Measurements from ENCODE around the gene PIK3R1. TPM values are rescaled to one million over a fixed set of nuclear protein-coding genes. Genes with fewer than 3 reads are reported as not detected.

Gene PIK3R1
- total RNA-seq, 2 donors from 2014 or later = 81.8 to 91.5 TPM

DNA sequence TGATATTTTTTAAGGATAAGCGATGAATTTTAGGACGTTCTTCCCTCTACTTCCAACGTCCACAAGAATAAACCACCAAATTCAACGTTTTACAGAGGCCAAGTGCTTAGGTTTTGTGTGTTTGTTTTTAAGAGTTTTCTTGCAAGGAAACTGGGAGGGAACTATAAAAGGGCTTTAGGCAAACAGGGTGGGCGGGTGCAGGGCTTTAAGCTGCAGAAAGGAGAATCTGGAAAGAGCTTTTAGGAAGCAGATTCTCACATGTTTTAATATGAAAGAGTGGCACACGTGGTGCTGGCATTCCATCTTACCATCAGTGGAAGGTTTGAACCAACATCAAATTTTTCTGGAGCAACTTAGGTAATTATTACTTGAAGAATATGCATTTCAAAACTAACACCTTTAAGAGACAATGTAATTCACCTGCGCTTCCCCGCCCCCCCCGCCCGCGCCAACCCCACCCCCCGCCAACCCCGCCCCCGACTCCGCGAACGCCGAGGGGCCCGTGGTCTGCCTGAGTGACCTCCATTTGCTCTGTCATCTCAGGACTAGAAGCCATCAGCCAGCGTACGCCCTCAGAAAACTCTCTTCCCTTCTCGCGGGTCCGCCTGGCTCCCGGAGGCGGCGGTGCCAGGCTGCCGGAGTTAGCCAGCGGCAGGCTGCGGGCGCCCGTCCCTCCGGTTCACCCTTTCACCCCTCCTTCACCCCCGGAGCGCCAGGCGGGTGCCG is 911 bp upstream of the PIK3R1 start:
- Histone ChIP-seq H3K9me3 (no peaks in the 10 kb centered on the region), H3K4me3 (peak overlapping the region; percentile 96), H3K27me3 (replicated peaks; ENCODE audit: insufficient read depth) (no peaks in the 10 kb centered on the region), H3K27ac (peak overlapping the region; percentile 97 to 98), H3K4me1 (ENCODE audit: control insufficient read depth in 1 of 2, low read depth in 2 of 2) (peaks cover 17 to 26% of the 10 kb centered on the region in 2 donors), H3K36me3 (no peaks in the 10 kb centered on the region)
- DNase-seq (ENCODE audit: low spot score) = no peak
- no peak for ATAC-seq (ENCODE audit: insufficient number of reproducible peaks, low FRiP score, low read depth)
- TF ChIP-seq CTCF (IDR thresholded peaks at IDR 0.05) = no peak

DNA sequence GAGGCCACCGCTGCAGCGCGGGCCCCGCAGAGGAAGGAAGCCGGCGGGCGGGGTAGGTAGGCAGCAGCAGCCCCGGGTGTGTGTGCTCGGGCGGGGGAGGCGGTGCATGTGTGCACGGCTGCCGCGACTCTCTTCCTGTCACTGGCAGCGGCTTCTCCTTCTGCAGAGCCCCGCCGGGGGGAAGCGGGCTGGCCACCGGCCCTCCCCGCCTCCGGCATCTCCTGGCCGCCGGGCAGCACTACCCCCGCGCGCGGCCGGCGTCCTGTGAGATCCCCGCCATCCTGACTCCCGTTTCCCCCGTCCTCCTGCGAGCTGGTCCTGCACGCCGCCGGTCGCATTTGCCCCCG is 315 bp downstream of the PIK3R1 start:
- DNase-seq (ENCODE audit: low spot score) (peak; percentile 28), ATAC-seq (ENCODE audit: insufficient number of reproducible peaks, low FRiP score, low read depth) (peak; percentile 14)
- TF ChIP-seq CTCF (IDR thresholded peaks at IDR 0.05) = no peak
- H3K27ac ChIP-seq = peak overlapping the region; percentile 97 to 98
- H3K27me3 ChIP-seq (replicated peaks; ENCODE audit: insufficient read depth) = no peaks in the 10 kb centered on the region
- H3K4me3 ChIP-seq = peak overlapping the region; percentile 96
- no peaks in the 10 kb centered on the region for H3K9me3 ChIP-seq
- H3K36me3 ChIP-seq = peaks cover 5% of the 10 kb centered on the region
- H3K4me1 ChIP-seq (ENCODE audit: control insufficient read depth in 1 of 2, low read depth in 2 of 2) = peaks cover 26 to 36% of the 10 kb centered on the region in 2 donors

DNA sequence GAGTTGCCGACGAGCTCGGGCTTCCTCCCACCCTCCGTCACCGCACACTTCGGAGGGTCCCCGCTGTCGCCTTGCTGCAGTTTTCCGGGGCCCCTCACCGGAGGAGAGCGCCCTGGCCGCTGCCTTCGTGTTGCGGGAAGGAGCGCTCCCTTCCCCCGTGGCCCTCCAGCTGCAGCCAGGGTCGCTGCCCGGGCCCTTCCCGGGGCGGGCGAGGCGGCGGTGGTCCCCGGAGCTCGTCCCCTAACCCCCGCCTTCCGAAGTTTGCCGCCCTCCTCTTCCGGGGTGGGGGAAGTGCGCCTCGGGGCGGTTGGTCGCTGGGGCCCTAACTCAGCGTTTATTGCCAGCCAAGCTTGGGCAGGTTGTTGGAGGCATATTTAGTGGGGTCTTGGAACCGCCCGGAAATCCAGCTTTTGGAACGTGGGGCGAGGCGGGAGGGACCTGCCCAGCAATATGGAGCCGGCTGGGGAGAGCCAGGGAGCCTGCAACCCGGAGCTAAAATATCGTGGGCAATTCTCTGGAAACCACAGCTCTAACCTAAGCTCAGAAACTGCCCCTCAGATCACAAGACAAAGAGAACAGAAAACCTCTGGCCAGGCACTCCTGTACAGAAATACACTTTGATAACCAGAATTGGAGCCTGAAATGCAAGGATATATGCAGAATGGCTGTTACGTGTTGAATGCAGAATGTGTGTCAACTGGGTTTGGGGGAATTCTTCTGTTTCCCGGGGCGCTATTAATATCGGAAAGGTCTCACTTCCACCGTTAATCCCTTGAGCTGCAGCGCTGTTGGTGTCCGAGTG is 890 bp downstream of the PIK3R1 start:
- H3K27ac ChIP-seq = peak overlapping the region; percentile 97 to 98
- ATAC-seq (ENCODE audit: insufficient number of reproducible peaks, low FRiP score, low read depth) (peak; percentile 23), DNase-seq (ENCODE audit: low spot score) (no peak)
- no peaks in the 10 kb centered on the region for H3K9me3 ChIP-seq
- H3K4me3 ChIP-seq = peak overlapping the region; percentile 96
- no peaks in the 10 kb centered on the region for H3K27me3 ChIP-seq (replicated peaks; ENCODE audit: insufficient read depth)
- no peak for TF ChIP-seq CTCF (IDR thresholded peaks at IDR 0.05)
- H3K4me1 ChIP-seq (ENCODE audit: control insufficient read depth in 1 of 2, low read depth in 2 of 2) = peaks cover 26 to 36% of the 10 kb centered on the region in 2 donors
- peaks cover 5% of the 10 kb centered on the region for H3K36me3 ChIP-seq

GRCh38 chr5:68217047-68217355 is 1.4 kb downstream of the PIK3R1 start:
- DNase-seq (ENCODE audit: low spot score) (no peak), ATAC-seq (ENCODE audit: insufficient number of reproducible peaks, low FRiP score, low read depth) (no peak)
- H3K27ac ChIP-seq = peak overlapping the region; percentile 97 to 98
- peak overlapping the region; percentile 96 for H3K4me3 ChIP-seq
- H3K9me3 ChIP-seq = no peaks in the 10 kb centered on the region
- no peaks in the 10 kb centered on the region for H3K27me3 ChIP-seq (replicated peaks; ENCODE audit: insufficient read depth)
- no peak for TF ChIP-seq CTCF (IDR thresholded peaks at IDR 0.05)
- H3K36me3 ChIP-seq = peaks cover 5% of the 10 kb centered on the region
- peaks cover 26 to 41% of the 10 kb centered on the region in 2 donors for H3K4me1 ChIP-seq (ENCODE audit: control insufficient read depth in 1 of 2, low read depth in 2 of 2)

DNA sequence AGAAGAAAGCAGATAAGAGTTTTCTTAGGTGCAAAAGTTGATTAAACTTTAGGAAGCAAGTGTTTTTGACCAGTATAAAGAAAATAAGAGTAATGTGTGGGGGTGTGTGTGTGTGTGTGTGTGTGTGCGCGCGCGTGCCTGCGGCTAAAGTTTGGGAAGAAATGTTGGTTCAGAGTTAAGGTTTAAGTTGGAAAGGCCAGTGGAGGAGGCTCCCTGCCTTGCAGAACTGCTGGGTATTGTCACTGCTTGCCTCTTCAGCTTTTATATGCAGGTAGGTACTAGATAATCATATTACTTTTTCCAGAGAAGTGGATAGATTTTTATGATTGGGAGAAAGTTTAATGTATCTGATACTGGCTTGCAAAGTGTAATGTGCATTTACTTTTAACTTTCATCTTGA is 2.0 kb downstream of the PIK3R1 start:
- H3K36me3 ChIP-seq = peaks cover 5% of the 10 kb centered on the region
- peaks cover 26 to 47% of the 10 kb centered on the region in 2 donors for H3K4me1 ChIP-seq (ENCODE audit: control insufficient read depth in 1 of 2, low read depth in 2 of 2)
- ATAC-seq (ENCODE audit: insufficient number of reproducible peaks, low FRiP score, low read depth) (no peak), DNase-seq (ENCODE audit: low spot score) (no peak)
- no peaks in the 10 kb centered on the region for H3K9me3 ChIP-seq
- no peak for TF ChIP-seq CTCF (IDR thresholded peaks at IDR 0.05)
- H3K27me3 ChIP-seq (replicated peaks; ENCODE audit: insufficient read depth) = no peaks in the 10 kb centered on the region
- peak overlapping the region; percentile 96 for H3K4me3 ChIP-seq
- peak overlapping the region; percentile 97 to 98 for H3K27ac ChIP-seq

All from thoracic aorta (tissue), 2 donors.